ENCODE measurements around the gene KIAA0232. TPM values are rescaled to one million over a fixed set of nuclear protein-coding genes. Genes with fewer than 3 reads are reported as not detected.

Gene KIAA0232
- total and polyA plus RNA-seq, 2 of the 8 experiments (the other 6 are each of a cell fraction or from before 2014, with no cell fraction given): 5.6 to 23.3 TPM

DNA sequence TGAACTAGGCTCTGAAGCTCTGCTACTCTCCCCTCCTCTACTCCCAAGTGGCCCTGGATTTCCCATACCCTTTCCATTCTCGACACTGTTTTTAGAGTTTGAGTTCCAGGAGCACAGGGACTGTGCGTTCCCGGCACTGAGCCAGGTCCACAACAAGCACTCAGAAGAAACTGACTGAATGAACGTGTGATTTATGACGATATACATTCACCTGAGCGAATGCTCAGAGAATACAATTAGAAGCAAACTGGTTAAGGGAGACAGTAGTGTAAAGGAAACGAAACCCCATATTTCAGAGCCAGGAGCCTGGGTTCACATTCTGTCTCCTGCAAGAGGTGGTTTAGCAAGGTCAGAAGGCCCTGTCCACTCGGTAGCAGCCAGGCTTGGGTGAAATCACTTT, 1.4 kb upstream of the KIAA0232 start:
- Histone ChIP-seq H3K9ac (replicated peaks in 1 of 4; ENCODE audit: extremely low read depth in 1 of 4, low read depth in 3 of 4, low read length in 3 of 4) (no peak overlapping the region), H3K27me3 (replicated peaks in 1 of 4; ENCODE audit: control insufficient read depth in 3 of 4, extremely low read depth in 1 of 4, insufficient read depth in 3 of 4, low read length in 3 of 4) (peaks cover 0 to 9% (median 0%) of the 10 kb centered on the region in 4 experiments; a peak in 2 of 7 replicates), H3K4me3 (ENCODE audit: extremely low read depth in 1 of 4, insufficient read depth in 2 of 4, low read depth in 3 of 4, low read length in 4 of 4) (no peak overlapping the region), H3K79me1 (ENCODE audit: low read depth, low read length) (no peaks in the 10 kb centered on the region), H2BK5ac (ENCODE audit: low read depth, low read length) (no peak overlapping the region), H4K91ac (replicated peaks; ENCODE audit: insufficient read length, low read length) (no peak overlapping the region), H3K18ac (ENCODE audit: extremely low read depth, low read length) (no peak overlapping the region), H3K79me2 (ENCODE audit: control insufficient read depth in 1 of 2, insufficient read depth in 2 of 2, low read length in 2 of 2) (peaks cover under 1 to 25% of the 10 kb centered on the region in 2 experiments; a peak in 3 of 4 replicates), H3K4me2 (ENCODE audit: insufficient read depth in 1 of 2, low read depth in 2 of 2, low read length in 2 of 2) (0 out of 4 replicates have a peak overlapping the region, but pooled peaks of 1 of the 2 experiments have one; percentile 5), H3K23me2 (ENCODE audit: low read depth, low read length) (peaks cover 4% of the 10 kb centered on the region; the same call in 1 of the 2 replicates), H2BK20ac (ENCODE audit: low read length) (no peak overlapping the region), H3K4ac (replicated peaks; ENCODE audit: insufficient read length, low read depth, low read length) (no peak overlapping the region), H4K20me1 (replicated peaks in 1 of 2; ENCODE audit: control insufficient read depth in 1 of 2, insufficient read depth in 2 of 2, low read length in 2 of 2) (peaks cover 16 to 17% of the 10 kb centered on the region in 2 experiments), H3K56ac (replicated peaks; ENCODE audit: insufficient read length, low read depth, low read length) (no peak overlapping the region), H2BK12ac (ENCODE audit: low read depth, low read length) (no peak overlapping the region), H4K5ac (ENCODE audit: insufficient read length, low read depth, low read length) (no peak overlapping the region), H3K23ac (ENCODE audit: insufficient read length) (no peak overlapping the region), H2BK15ac (ENCODE audit: low read length) (no peak overlapping the region), H2AFZ (ENCODE audit: low read length) (no peak overlapping the region), H3K9me3 (ENCODE audit: insufficient read depth in 2 of 2, low read depth in 1 of 2, low read length in 1 of 2) (no peaks in the 10 kb centered on the region), H3K36me3 (ENCODE audit: control insufficient read depth in 2 of 4, insufficient read depth in 4 of 4, low read length in 3 of 4) (no peaks in the 10 kb centered on the region), H4K8ac (ENCODE audit: extremely low read depth, insufficient read depth, low read length) (no peak overlapping the region), H3K27ac (ENCODE audit: low read depth, low read length) (no peak overlapping the region), H2AK5ac (ENCODE audit: low read depth, low read length) (no peak overlapping the region), H3K4me1 (replicated peaks in 1 of 4; ENCODE audit: control insufficient read depth in 3 of 4, insufficient read depth in 4 of 4, low read length in 3 of 4) (peaks cover 4 to 18% (median 12%) of the 10 kb centered on the region in 4 experiments; a peak in 6 of 7 replicates), H2BK120ac (replicated peaks; ENCODE audit: low read depth, low read length) (no peak overlapping the region), H3K14ac (ENCODE audit: insufficient read length) (no peak overlapping the region)
- POLR2A ChIA-PET (ENCODE audit: partially characterized antibody): interaction anchor here (2.5 kb wide), 1 partner anchor 16 kb away, joined by 7 read pairs; no protein-coding TSS in a partner anchor
- TF ChIP-seq KDM1A (IDR thresholded peaks at IDR 0.05; ENCODE audit: borderline replicate concordance, low read length) (no peak), BCL11A (IDR thresholded peaks at IDR 0.05; ENCODE audit: low read depth in 2 of 2, low read length in 2 of 2) (no peak), TAF7 (optimal IDR thresholded peaks at IDR 0.05; ENCODE audit: borderline replicate concordance, low read depth, low read length) (no peak), BACH1 (IDR thresholded peaks at IDR 0.05; ENCODE audit: low read length) (no peak)
- FAIRE-seq (no peak), DNase-seq (ENCODE audit: low read depth in 1 of 2, low spot score in 2 of 2) (no peak)
- 89% methylated on average over 8 of the region's 8 CpGs; no CpG with 5 or more reads in 1 of the 2 experiments for WGBS, 2 experiments (ENCODE audit: extremely low coverage in 1 of 2, insufficient coverage in 1 of 2, insufficient read length in 1 of 2, insufficient replicate concordance in 2 of 2, low coverage in 1 of 2, low lambda C conversion rate in 2 of 2, missing lambda C conversion rate in 1 of 2)
- CTCF ChIA-PET (ENCODE audit: partially characterized antibody): interaction anchor here (0.7 to 4.9 kb wide), 7 partner anchors 11 to 1613 kb away, joined by 3 to 38 read pairs (median 3); no protein-coding TSS in a partner anchor

All from H1 (cell line).